Bladder microvascular endothelial cell (primary cell): ENCODE measurements around the gene OR8B3. TPM values are rescaled to one million over a fixed set of nuclear protein-coding genes. Genes with fewer than 3 reads are reported as not detected.

Experiments used
- total RNA-seq: library from RNA; depleted of rRNA; stranded (reverse); fragments of >200 nt; gene quantifications from 2 replicates; pipeline ENCODE4 v1.2.3, GENCODE V29; 2014

OR8B3 gene
- under 0.01 TPM in 1 of 2 replicates, not detected in the other for total RNA-seq

GRCh38 chr11:124398924-124399323, at the start of gene OR8B3:
OR8B3 (minus strand) TSS chr11:124399024; CDS start chr11:124397351, 1,673 bp downstream.

GRCh38 chr11:124445646-124446150, 46.9 kb upstream of the OR8B3 start, which contains the start of gene OR8B8:
OR8B8 (minus strand) TSS chr11:124445696; CDS start chr11:124441085, 4,611 bp downstream.

GRCh38 chr11:124424384-124424921, 25.6 kb upstream of the OR8B3 start, which contains the start of gene OR8B4:
OR8B4 (minus strand) TSS chr11:124424871; CDS start chr11:124424871, 0 bp downstream.

GRCh38 chr11:124384399-124384798, 14.4 kb downstream of the OR8B3 start, which contains the start of gene OR8B2:
OR8B2 (minus strand) TSS chr11:124384499; CDS start chr11:124383343, 1,156 bp downstream.

Other genes with a start within 250 kb of the OR8B3 start
- gene OR10D3, start 215.7 kb downstream of the OR8B3 start, total RNA-seq = not detected in 2 replicates
- not detected in 2 replicates for gene OR8G1, start 157.9 kb downstream of the OR8B3 start, total RNA-seq
- not detected in 2 replicates for gene OR8G5, start 142.6 kb downstream of the OR8B3 start, total RNA-seq
- not detected in 2 replicates for gene OR8D1, start 85.1 kb downstream of the OR8B3 start, total RNA-seq
- not detected in 2 replicates for gene OR8D2, start 78.8 kb downstream of the OR8B3 start, total RNA-seq
- gene OR8B2, start 14.5 kb downstream of the OR8B3 start, total RNA-seq = not detected in 2 replicates
- not detected in 2 replicates for gene OR8B4, start 25.8 kb upstream of the OR8B3 start, total RNA-seq
- gene OR8B8, start 46.7 kb upstream of the OR8B3 start, total RNA-seq = not detected in 2 replicates
- gene OR8B12, start 144.6 kb upstream of the OR8B3 start, total RNA-seq = not detected in 2 replicates
- not detected in 2 replicates for gene OR8A1, start 171.0 kb upstream of the OR8B3 start, total RNA-seq
- gene PANX3, start 212.4 kb upstream of the OR8B3 start, total RNA-seq = not detected in 2 replicates
- 9.7 and 17.3 TPM in 2 replicates for gene TBRG1, start 223.8 kb upstream of the OR8B3 start, total RNA-seq